HG03175 (cell line): ENCODE measurements around the gene ATE1.
"Not testable (repeated sequence)": the region's sequence is repeated elsewhere in the genome, so short reads cannot be mapped to it uniquely, and the experiment has no call there.

Experiments used
- ATAC-seq: cut with Tn5 transposase; IDR thresholded peaks from one replicate; pipeline ENCODE4 v1.9.1; 2021; ENCODE audit warnings: mild to moderate bottlenecking, moderate library complexity; ENCODE audit not compliant: unreplicated experiment

The ATE1 gene

GRCh38 chr10:121699703-121700102 is 228.1 kb downstream of the ATE1 start:
- ATAC-seq, result not testable (repeated sequence)

GRCh38 chr10:121698902-121699301 is 228.9 kb downstream of the ATE1 start:
- ATAC-seq, result no peak

- ATAC-seq, result no peak
These were observed 229.5 kb downstream of the ATE1 start for GRCh38 chr10:121698336-121698735.

- ATAC-seq, result no peak
These were observed 231.0 kb downstream of the ATE1 start for GRCh38 chr10:121696854-121697253.

- no peak for ATAC-seq
These were observed 231.9 kb downstream of the ATE1 start for GRCh38 chr10:121695731-121696464.

GRCh38 chr10:121694966-121695643 is 232.7 kb downstream of the ATE1 start:
- ATAC-seq, result no peak

- no peak for ATAC-seq
These were observed 233.4 kb downstream of the ATE1 start for GRCh38 chr10:121694327-121694965.

- no peak for ATAC-seq
These were observed 235.2 kb downstream of the ATE1 start for GRCh38 chr10:121692626-121693025.

- no peak for ATAC-seq
These were observed 236.9 kb downstream of the ATE1 start for GRCh38 chr10:121690970-121691369.
